H1 (cell line): ENCODE measurements around the gene FRMPD2. TPM values are rescaled to one million over a fixed set of nuclear protein-coding genes. Genes with fewer than 3 reads are reported as not detected.

ENCODE experiments used
- CHD7 ChIP-seq: fragments of 300-600 bp; sonication (generic); IDR thresholded peaks from 2 replicates; pipeline ENCODE4 v1.7.1; 2012; ENCODE audit warnings: low read length, moderate library complexity, mild to moderate bottlenecking, inconsistent platforms; ENCODE audit not compliant: insufficient replicate concordance
- NRF1 ChIP-seq: IDR thresholded peaks from 2 replicates; pipeline ENCODE4 v1.6.1; 2011; ENCODE audit warnings: mild to moderate bottlenecking, low read depth, low read length, improper control_type of control experiment
- RNF2 ChIP-seq: fragments of 200-900, 300-1000 bp; sonication (generic); IDR thresholded peaks from 2 replicates; pipeline ENCODE4 v1.7.1; 2016; ENCODE audit warnings: borderline replicate concordance, low read depth, mild to moderate bottlenecking, antibody characterized with exemption, low read length; ENCODE audit not compliant: poor library complexity, severe bottlenecking; ENCODE audit errors: missing control alignments
- SP1 ChIP-seq: IDR thresholded peaks from 2 replicates; pipeline ENCODE4 v1.6.1; 2011; ENCODE audit warnings: low read depth, low read length
- YY1 ChIP-seq: IDR thresholded peaks from 2 replicates; pipeline ENCODE4 v1.6.1; 2011; ENCODE audit warnings: low read depth, mild to moderate bottlenecking, low read length
- polyA plus RNA-seq, 7 experiments: library from polyadenylated mRNA; depleted of rRNA in 3 of 7; stranded (reverse) in 5 of 7; unstranded in 2 of 7; fragments of >200 nt in 5 of 7; fragments of 200-250 nt in 2 of 7; gene quantifications; 1 replicate in 5 of 7; 2 replicates in 1 of 7; 4 replicates in 1 of 7; pipeline versions ENCODE4 v1.2.1 to v1.2.3, GENCODE V29; 2011 to 2013; ENCODE audit warnings: missing spikeins in 2 of 7, mixed read lengths in 2 of 7
- total RNA-seq: library from RNA; stranded (reverse); fragmentation: NEBNext Ultra II Directional; extraction: Animal tissue kit (Norgen Biotek cat#: 25700); gene quantifications from 2 replicates; pipeline ENCODE4 v1.2.1, GENCODE V29; 2021

FRMPD2 gene
- total and polyA plus RNA-seq, 2 of the 8 experiments (the other 6 are each of a cell fraction or from before 2014, with no cell fraction given) = 0.07 to 0.47 TPM

- no peak for TF ChIP-seq CHD7
- no peak for TF ChIP-seq YY1
- no peak for TF ChIP-seq SP1
- TF ChIP-seq NRF1 = no peak
- TF ChIP-seq RNF2 = no peak
Observed at GRCh38 chr10:48206482-48207250, 67.8 kb downstream of the FRMPD2 start (continued).
